HFFc6 (cell line): ENCODE results near the gene PARVA. TPM values are rescaled to one million over a fixed set of nuclear protein-coding genes. Genes with fewer than 3 reads are reported as not detected.

Source experiments
- DNase-seq: peaks from one replicate; pipeline ENCODE4 v3.0.0-alpha.2; 2018
- H3K27ac Mint-ChIP-seq: 2 replicates; pipeline ENCODE4 v1.8.0; 2020; ENCODE audit warnings: mild to moderate bottlenecking, mixed read lengths
- H3K27me3 Mint-ChIP-seq: 2 replicates; pipeline ENCODE4 v1.8.0; 2021; ENCODE audit warnings: mild to moderate bottlenecking, moderate library complexity, mixed read lengths; ENCODE audit not compliant: insufficient read depth
- H3K36me3 Mint-ChIP-seq: 2 replicates; pipeline ENCODE4 v1.8.0; 2021; ENCODE audit warnings: low read depth, mixed read lengths
- H3K4me1 Mint-ChIP-seq: 2 replicates; pipeline ENCODE4 v1.8.0; 2020; ENCODE audit warnings: low read depth, mixed read lengths
- H3K4me3 Mint-ChIP-seq: 2 replicates; pipeline ENCODE4 v1.8.0; 2020; ENCODE audit warnings: mild to moderate bottlenecking, moderate library complexity, mixed read lengths
- H3K9me3 Mint-ChIP-seq: 2 replicates; pipeline ENCODE4 v1.8.0; 2020; ENCODE audit warnings: mild to moderate bottlenecking, mixed read lengths
- CTCF ChIP-seq: fragments of 200-600 bp; sonication (generic); IDR thresholded peaks from 2 replicates; pipeline ENCODE4 v1.5.0; 2021; ENCODE audit warnings: antibody characterized with exemption, mild to moderate bottlenecking
- total RNA-seq, 6 experiments: library from RNA; stranded (reverse); fragmentation: NEBNext Ultra II Directional; extraction: Animal tissue kit (Norgen Biotek cat#: 25700); gene quantifications; 2 replicates in 1 of 6; 3 replicates in 5 of 6; pipeline ENCODE4 v1.2.3, GENCODE V29; 2021

PARVA gene
- total RNA-seq, 6 experiments from 2014 or later: 150 to 237 (median 184) TPM

- DNase-seq: no peak
- Mint-ChIP-seq H3K36me3 (no peaks in the 10 kb centered on the region; the same call in 1 of the 2 replicates), H3K27ac (no peak overlapping the region), H3K4me3 (no peak overlapping the region), H3K4me1 (peaks cover 14% of the 10 kb centered on the region), H3K27me3 (peaks cover 5% of the 10 kb centered on the region), H3K9me3 (no peaks in the 10 kb centered on the region)
- TF ChIP-seq CTCF: no peak
Measured at GRCh38 chr11:12372111-12372510, 5.3 kb upstream of the PARVA start.

GRCh38 chr11:12375720-12376119, 1.7 kb upstream of the PARVA start:
- DNase-seq: no peak
- Mint-ChIP-seq H3K9me3 (no peaks in the 10 kb centered on the region), H3K27ac (peak overlapping the region; percentile 90; the same call in 1 of the 2 replicates), H3K4me1 (peaks cover 43% of the 10 kb centered on the region), H3K36me3 (peaks cover 25% of the 10 kb centered on the region), H3K27me3 (peaks cover 4% of the 10 kb centered on the region), H3K4me3 (no peak overlapping the region)
- no peak for TF ChIP-seq CTCF

- DNase-seq: no peak
- peaks cover 2% of the 10 kb centered on the region for H3K27me3 Mint-ChIP-seq
- no peak for TF ChIP-seq CTCF
Measured at GRCh38 chr11:12376259-12377081, 901 bp upstream of the PARVA start.

GRCh38 chr11:12377824-12378593, 638 bp downstream of the PARVA start:
- Mint-ChIP-seq H3K4me3 (peak overlapping the region; percentile 99), H3K27me3 (peaks cover 2% of the 10 kb centered on the region), H3K4me1 (peaks cover 65% of the 10 kb centered on the region), H3K27ac (peak overlapping the region; percentile 99), H3K9me3 (no peaks in the 10 kb centered on the region), H3K36me3 (peaks cover 38% of the 10 kb centered on the region)
- TF ChIP-seq CTCF: peak; percentile 50
- DNase-seq: peak; percentile 83

More at GRCh38 chr11:12376259-12377081, 901 bp upstream of the PARVA start:
- Mint-ChIP-seq H3K27ac (peak overlapping the region; percentile 90), H3K4me1 (peaks cover 50% of the 10 kb centered on the region), H3K4me3 (peak overlapping the region; percentile 81), H3K36me3 (peaks cover 30% of the 10 kb centered on the region), H3K9me3 (no peaks in the 10 kb centered on the region)

GRCh38 chr11:12380565-12381325, 3.4 kb downstream of the PARVA start:
- no peak for DNase-seq
- no peak overlapping the region for H3K4me3 Mint-ChIP-seq
- peaks cover 82% of the 10 kb centered on the region for H3K4me1 Mint-ChIP-seq
- H3K9me3 Mint-ChIP-seq: no peaks in the 10 kb centered on the region
- no peak for TF ChIP-seq CTCF
- H3K36me3 Mint-ChIP-seq: peaks cover 58% of the 10 kb centered on the region
- peaks cover 2% of the 10 kb centered on the region for H3K27me3 Mint-ChIP-seq
- H3K27ac Mint-ChIP-seq: no peak overlapping the region
